Astrocyte (in vitro differentiated cells and primary cell): Measurements from ENCODE around the gene AMH.

Experiments used
- CTCF ChIP-seq: IDR thresholded peaks from 2 replicates; pipeline ENCODE4 v1.5.1; 2011; ENCODE audit warnings: low read depth, mild to moderate bottlenecking, inconsistent platforms, low read length, moderate library complexity; ENCODE audit not compliant: insufficient read depth
- EZH2 ChIP-seq: IDR thresholded peaks from 2 replicates; pipeline ENCODE4 v1.6.1; 2012; ENCODE audit warnings: mild to moderate bottlenecking, low read length, inconsistent platforms; ENCODE audit not compliant: insufficient read depth

GRCh38 chr19:2223959-2224358 lies 25.2 kb upstream of the AMH start:
- TF ChIP-seq CTCF (no peak), EZH2 (no peak)
